WTC11 (cell line): ENCODE measurements around the gene FANCE. TPM values are rescaled to one million over a fixed set of nuclear protein-coding genes. Genes with fewer than 3 reads are reported as not detected.

ENCODE experiments used
- ATAC-seq: fragments of 200-7000 bp; cut with Tn5 transposase; 2 replicates; pipeline ENCODE4 v1.10.0; 2021; ENCODE audit warnings: mild to moderate bottlenecking, moderate library complexity
- CTCF ChIA-PET: fragments of 300-600 bp; sonication (Branson Sonifier 250); formaldehyde crosslinking; loops from one replicate; lab custom pipeline; 2021; ENCODE audit warnings: antibody characterized with exemption; lab: Charles Lee
- POLR2A ChIA-PET: fragments of 350-600 bp; sonication (Branson Sonifier 250); formaldehyde crosslinking; loops from one replicate; lab custom pipeline; 2021; ENCODE audit warnings: antibody characterized with exemption; lab: Charles Lee
- DNase-seq: peaks from one replicate; pipeline ENCODE4 v3.0.0; 2021; ENCODE audit warnings: low spot score
- H3K27ac Mint-ChIP-seq: 2 replicates; pipeline ENCODE4 v1.8.0; 2021; ENCODE audit warnings: mixed read lengths
- H3K27me3 Mint-ChIP-seq: 2 replicates; pipeline ENCODE4 v1.8.0; 2021; ENCODE audit warnings: low read depth, mild to moderate bottlenecking, moderate library complexity, mixed read lengths
- H3K36me3 Mint-ChIP-seq: 2 replicates; pipeline ENCODE4 v1.8.0; 2021; ENCODE audit warnings: mixed read lengths
- H3K4me1 Mint-ChIP-seq: 2 replicates; pipeline ENCODE4 v1.8.0; 2022; ENCODE audit warnings: mixed read lengths
- H3K4me3 Mint-ChIP-seq: 2 replicates; pipeline ENCODE4 v1.8.0; 2021; ENCODE audit warnings: mild to moderate bottlenecking, moderate library complexity, mixed read lengths
- H3K9me3 Mint-ChIP-seq: 2 replicates; pipeline ENCODE4 v1.8.0; 2021; ENCODE audit warnings: mixed read lengths
- ATF2 ChIP-seq: sonication (generic); formaldehyde crosslinking; IDR thresholded peaks from 2 replicates; pipeline ENCODE4 v1.8.1; 2022; ENCODE audit warnings: low read depth, missing genetic modification reagents, borderline replicate concordance
- CBFB ChIP-seq: sonication (generic); formaldehyde crosslinking; IDR thresholded peaks from 2 replicates; pipeline ENCODE4 v1.8.1; 2022; ENCODE audit warnings: mild to moderate bottlenecking, low read depth, missing genetic modification reagents
- CDX4 ChIP-seq: fragments of 250-450 bp; sonication (Bioruptor Pico); IDR thresholded peaks from 2 replicates; pipeline ENCODE4 v1.9.0; 2021; ENCODE audit warnings: moderate library complexity, mild to moderate bottlenecking, inconsistent platforms, borderline replicate concordance
- CREB1 ChIP-seq: sonication (generic); formaldehyde crosslinking; IDR thresholded peaks from 2 replicates; pipeline ENCODE4 v1.8.0; 2023; ENCODE audit warnings: mild to moderate bottlenecking, missing genetic modification reagents
- CREM ChIP-seq: sonication (generic); formaldehyde crosslinking; IDR thresholded peaks from 2 replicates; pipeline ENCODE4 v1.8.1; 2022; ENCODE audit warnings: mild to moderate bottlenecking, missing genetic modification reagents, moderate library complexity
- ERG ChIP-seq: fragments of 250-450 bp; sonication (Bioruptor Pico); IDR thresholded peaks from 2 replicates; pipeline ENCODE4 v1.8.0; 2021; ENCODE audit warnings: mild to moderate bottlenecking
- GTF2I ChIP-seq: fragments of 250-450 bp; sonication (Bioruptor Pico); conservative IDR thresholded peaks from 2 replicates; pipeline ENCODE4 v1.4.0; 2021; ENCODE audit warnings: mild to moderate bottlenecking
- HMGA2 ChIP-seq: fragments of 250-450 bp; sonication (Bioruptor Pico); IDR thresholded peaks from 2 replicates; pipeline ENCODE4 v1.4.0; 2021; ENCODE audit warnings: mild to moderate bottlenecking, moderate library complexity
- JUN ChIP-seq: sonication (generic); formaldehyde crosslinking; IDR thresholded peaks from 2 replicates; pipeline ENCODE4 v1.8.0; 2023; ENCODE audit warnings: mild to moderate bottlenecking, missing genetic modification reagents
- MAX ChIP-seq: sonication (generic); formaldehyde crosslinking; IDR thresholded peaks from 2 replicates; pipeline ENCODE4 v1.8.0; 2022; ENCODE audit warnings: mild to moderate bottlenecking, missing genetic modification reagents
- NFATC4 ChIP-seq: fragments of 250-450 bp; sonication (Bioruptor Pico); IDR thresholded peaks from 2 replicates; pipeline ENCODE4 v1.9.0; 2021; ENCODE audit warnings: mild to moderate bottlenecking
- TCF7 ChIP-seq: sonication (generic); formaldehyde crosslinking; IDR thresholded peaks from 2 replicates; pipeline ENCODE4 v1.8.0; 2022; ENCODE audit warnings: mild to moderate bottlenecking, low read depth, missing genetic modification reagents, moderate library complexity
- ZNF121 ChIP-seq: sonication (generic); formaldehyde crosslinking; IDR thresholded peaks from 2 replicates; pipeline ENCODE4 v1.8.0; 2023; ENCODE audit warnings: missing genetic modification reagents
- ZNF416 ChIP-seq: fragments of 250-450 bp; sonication (Bioruptor Pico); IDR thresholded peaks from 2 replicates; pipeline ENCODE4 v1.9.0; 2021; ENCODE audit warnings: mild to moderate bottlenecking, inconsistent platforms
- ZNF423 ChIP-seq: fragments of 250-450 bp; sonication (Bioruptor Pico); IDR thresholded peaks from 2 replicates; pipeline ENCODE4 v2.1.2; 2022; ENCODE audit warnings: mild to moderate bottlenecking, moderate library complexity
- total RNA-seq: library from RNA; stranded (reverse); gene quantifications from 3 replicates; pipeline ENCODE4 v1.2.3, GENCODE V29; 2021
- TF ChIP-seq, protein P1 (sequence below): sonication (generic); formaldehyde crosslinking; IDR thresholded peaks from 2 replicates; pipeline ENCODE4 v1.8.0; 2022; ENCODE audit warnings: mild to moderate bottlenecking, missing genetic modification reagents
- TF ChIP-seq, protein P2 (sequence below): sonication (generic); formaldehyde crosslinking; conservative IDR thresholded peaks from 2 replicates; pipeline ENCODE4 v1.8.1; 2023; ENCODE audit warnings: mild to moderate bottlenecking, low read depth, missing genetic modification reagents, moderate library complexity
- TF ChIP-seq, protein P3 (sequence below): sonication (generic); formaldehyde crosslinking; IDR thresholded peaks from 2 replicates; pipeline ENCODE4 v1.8.1; 2023; ENCODE audit warnings: mild to moderate bottlenecking, missing genetic modification reagents, moderate library complexity

The FANCE gene
- total RNA-seq, 1 experiment from 2014 or later, result 22.3 TPM

- Mint-ChIP-seq H3K27ac (no peak overlapping the region), H3K4me3 (peak overlapping the region; percentile 55), H3K4me1 (peaks cover 39% of the 10 kb centered on the region), H3K9me3 (no peaks in the 10 kb centered on the region), H3K36me3 (no peaks in the 10 kb centered on the region), H3K27me3 (peaks cover 27% of the 10 kb centered on the region)
- ChIA-PET POLR2A (no interaction called here), CTCF (interaction anchor here (1.9 to 2.7 kb wide), 3 partner anchors 11 to 41 kb away, joined by 7 to 14 read pairs (median 8); no protein-coding TSS in a partner anchor)
- TF ChIP-seq JUN (CRISPR knock-in tag) (no peak), MAX (no peak), NFATC4 (no peak), CBFB (CRISPR knock-in tag) (no peak), ZNF416 (no peak), ERG (no peak)
- DNase-seq (peak; percentile 28), ATAC-seq (peak; percentile 11)
Observed at GRCh38 chr6:35511562-35511941, 59.4 kb downstream of the FANCE start.

DNA sequence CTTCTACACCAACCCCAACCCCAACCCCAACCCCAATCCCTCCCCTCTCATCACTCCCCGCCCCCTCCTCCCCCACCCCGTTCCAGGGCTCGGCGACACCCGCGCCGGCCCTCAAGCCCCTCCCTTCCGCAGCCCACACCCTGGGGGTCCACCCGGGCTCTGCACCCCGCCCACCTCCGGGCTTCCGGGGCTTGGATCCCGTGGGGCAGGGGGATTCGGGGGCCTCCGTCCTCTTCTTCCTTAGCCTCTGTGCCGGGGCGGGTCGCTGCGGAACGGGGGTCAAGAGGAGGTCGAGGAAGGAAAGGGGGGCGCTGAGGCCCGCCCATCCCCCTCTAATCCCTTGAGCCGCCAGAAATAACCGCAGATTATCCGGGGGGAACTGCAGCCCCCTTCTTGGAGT is 59.9 kb downstream of the FANCE start:
- peak; percentile 28 for DNase-seq
- CTCF ChIA-PET, result interaction anchor here (1.9 to 2.7 kb wide), 3 partner anchors 11 to 41 kb away, joined by 7 to 14 read pairs (median 8); no protein-coding TSS in a partner anchor
- Mint-ChIP-seq H3K9me3 (no peaks in the 10 kb centered on the region), H3K4me3 (peak overlapping the region; percentile 60), H3K27me3 (peaks cover 23% of the 10 kb centered on the region), H3K36me3 (no peaks in the 10 kb centered on the region), H3K4me1 (peaks cover 35% of the 10 kb centered on the region), H3K27ac (no peak overlapping the region)
- POLR2A ChIA-PET, result no interaction called here
- peak; percentile 8; the same call in 1 of the 2 replicates for ATAC-seq
- no peak for TF ChIP-seq HMGA2 (CRISPR knock-in tag)
- TF ChIP-seq CDX4 (CRISPR knock-in tag), result no peak
- no peak for TF ChIP-seq ZNF121 (CRISPR knock-in tag)
- TF ChIP-seq TCF7 (CRISPR knock-in tag), result no peak
- TF ChIP-seq CREB1 (CRISPR knock-in tag), result no peak
- TF ChIP-seq, protein P1, sequence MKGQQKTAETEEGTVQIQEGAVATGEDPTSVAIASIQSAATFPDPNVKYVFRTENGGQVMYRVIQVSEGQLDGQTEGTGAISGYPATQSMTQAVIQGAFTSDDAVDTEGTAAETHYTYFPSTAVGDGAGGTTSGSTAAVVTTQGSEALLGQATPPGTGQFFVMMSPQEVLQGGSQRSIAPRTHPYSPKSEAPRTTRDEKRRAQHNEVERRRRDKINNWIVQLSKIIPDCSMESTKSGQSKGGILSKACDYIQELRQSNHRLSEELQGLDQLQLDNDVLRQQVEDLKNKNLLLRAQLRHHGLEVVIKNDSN (CRISPR knock-in tag), result no peak
- no peak for TF ChIP-seq CREM (CRISPR knock-in tag)
- no peak for TF ChIP-seq ZNF423
- TF ChIP-seq, protein P2, sequence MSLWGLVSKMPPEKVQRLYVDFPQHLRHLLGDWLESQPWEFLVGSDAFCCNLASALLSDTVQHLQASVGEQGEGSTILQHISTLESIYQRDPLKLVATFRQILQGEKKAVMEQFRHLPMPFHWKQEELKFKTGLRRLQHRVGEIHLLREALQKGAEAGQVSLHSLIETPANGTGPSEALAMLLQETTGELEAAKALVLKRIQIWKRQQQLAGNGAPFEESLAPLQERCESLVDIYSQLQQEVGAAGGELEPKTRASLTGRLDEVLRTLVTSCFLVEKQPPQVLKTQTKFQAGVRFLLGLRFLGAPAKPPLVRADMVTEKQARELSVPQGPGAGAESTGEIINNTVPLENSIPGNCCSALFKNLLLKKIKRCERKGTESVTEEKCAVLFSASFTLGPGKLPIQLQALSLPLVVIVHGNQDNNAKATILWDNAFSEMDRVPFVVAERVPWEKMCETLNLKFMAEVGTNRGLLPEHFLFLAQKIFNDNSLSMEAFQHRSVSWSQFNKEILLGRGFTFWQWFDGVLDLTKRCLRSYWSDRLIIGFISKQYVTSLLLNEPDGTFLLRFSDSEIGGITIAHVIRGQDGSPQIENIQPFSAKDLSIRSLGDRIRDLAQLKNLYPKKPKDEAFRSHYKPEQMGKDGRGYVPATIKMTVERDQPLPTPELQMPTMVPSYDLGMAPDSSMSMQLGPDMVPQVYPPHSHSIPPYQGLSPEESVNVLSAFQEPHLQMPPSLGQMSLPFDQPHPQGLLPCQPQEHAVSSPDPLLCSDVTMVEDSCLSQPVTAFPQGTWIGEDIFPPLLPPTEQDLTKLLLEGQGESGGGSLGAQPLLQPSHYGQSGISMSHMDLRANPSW (CRISPR knock-in tag), result no peak
- TF ChIP-seq ATF2 (CRISPR knock-in tag), result no peak
- TF ChIP-seq, protein P3, sequence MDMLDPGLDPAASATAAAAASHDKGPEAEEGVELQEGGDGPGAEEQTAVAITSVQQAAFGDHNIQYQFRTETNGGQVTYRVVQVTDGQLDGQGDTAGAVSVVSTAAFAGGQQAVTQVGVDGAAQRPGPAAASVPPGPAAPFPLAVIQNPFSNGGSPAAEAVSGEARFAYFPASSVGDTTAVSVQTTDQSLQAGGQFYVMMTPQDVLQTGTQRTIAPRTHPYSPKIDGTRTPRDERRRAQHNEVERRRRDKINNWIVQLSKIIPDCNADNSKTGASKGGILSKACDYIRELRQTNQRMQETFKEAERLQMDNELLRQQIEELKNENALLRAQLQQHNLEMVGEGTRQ (CRISPR knock-in tag), result no peak
- TF ChIP-seq GTF2I (CRISPR knock-in tag), result no peak
